ENCODE measurements around the gene POLR2A.

GRCh38 chr17:7486181-7486580 lies 2.0 kb downstream of the POLR2A start:
- TF ChIP-seq CTCF (IDR thresholded peaks at IDR 0.05; ENCODE audit: low read depth, low read length): no peak
- TF ChIP-seq POLR2A (IDR thresholded peaks at IDR 0.05; ENCODE audit: extremely low read depth, insufficient read length): no peak
- TF ChIP-seq MAX (IDR thresholded peaks at IDR 0.05; ENCODE audit: low read depth, low read length): no peak
